ENCODE results near the gene IMMP2L.
A peak's percentile ranks its signal among the peaks of the same experiment; 100 is the strongest.

Gene IMMP2L

GRCh38 chr7:110835218-110835617 lies 727.1 kb downstream of the IMMP2L start:
- DNase-seq = no peak

- no peak for DNase-seq
Measured at GRCh38 chr7:110831419-110831818, 730.9 kb downstream of the IMMP2L start.

GRCh38 chr7:110830778-110831177 lies 731.5 kb downstream of the IMMP2L start:
- no peak for DNase-seq

GRCh38 chr7:110827936-110828335 lies 734.4 kb downstream of the IMMP2L start:
- DNase-seq = no peak

GRCh38 chr7:110827287-110827855 lies 734.9 kb downstream of the IMMP2L start:
- no peak for DNase-seq

GRCh38 chr7:110813986-110814385 lies 748.3 kb downstream of the IMMP2L start:
- DNase-seq = no peak

GRCh38 chr7:110809832-110810231 lies 752.5 kb downstream of the IMMP2L start:
- no peak for DNase-seq

- DNase-seq = no peak
Measured at GRCh38 chr7:110808361-110808760, 753.9 kb downstream of the IMMP2L start.

- DNase-seq = no peak
Measured at GRCh38 chr7:110804501-110804900, 757.8 kb downstream of the IMMP2L start.

- DNase-seq = no peak
Measured at GRCh38 chr7:110803602-110804143, 758.6 kb downstream of the IMMP2L start.

- no peak for DNase-seq
Measured at GRCh38 chr7:110801502-110801901, 760.8 kb downstream of the IMMP2L start.

- no peak for DNase-seq
Measured at GRCh38 chr7:110800984-110801383, 761.3 kb downstream of the IMMP2L start.

- DNase-seq = no peak
Measured at GRCh38 chr7:110797656-110798055, 764.6 kb downstream of the IMMP2L start.

GRCh38 chr7:110790992-110791391 lies 771.3 kb downstream of the IMMP2L start:
- no peak for DNase-seq

- no peak for DNase-seq
Measured at GRCh38 chr7:110786328-110786965, 775.8 kb downstream of the IMMP2L start.

- no peak for DNase-seq
Measured at GRCh38 chr7:110784749-110785148, 777.5 kb downstream of the IMMP2L start.

GRCh38 chr7:110780712-110781111 lies 781.6 kb downstream of the IMMP2L start:
- DNase-seq = no peak

GRCh38 chr7:110779339-110779738 lies 783.0 kb downstream of the IMMP2L start:
- DNase-seq = peak; percentile 16

- DNase-seq = no peak
Measured at GRCh38 chr7:110775046-110775445, 787.2 kb downstream of the IMMP2L start.

- DNase-seq = no peak
Measured at GRCh38 chr7:110774071-110774470, 788.2 kb downstream of the IMMP2L start.

GRCh38 chr7:110772615-110773014 lies 789.7 kb downstream of the IMMP2L start:
- DNase-seq = no peak

- no peak for DNase-seq
Measured at GRCh38 chr7:110771717-110772116, 790.6 kb downstream of the IMMP2L start.

GRCh38 chr7:110767550-110768110 lies 794.7 kb downstream of the IMMP2L start:
- no peak for DNase-seq

- DNase-seq = no peak
Measured at GRCh38 chr7:110766864-110767263, 795.4 kb downstream of the IMMP2L start.

All from activated CD4-positive, alpha-beta T cell treated with anti-CD3 and anti-CD28 coated beads, Interleukin-2, amount 50 U/mL, for 16 hours (primary cell).